NCI-H1092 treated with DMSO at 0.1 percent for 48 hours (cell line): ENCODE measurements around the gene PRC1.
A peak's percentile ranks its signal among the peaks of the same experiment; 100 is the strongest.

Experiments
- DNase-seq: peaks from one replicate; lab custom pipeline; 2025; lab: John Stamatoyannopoulos, UW

Gene PRC1

DNA sequence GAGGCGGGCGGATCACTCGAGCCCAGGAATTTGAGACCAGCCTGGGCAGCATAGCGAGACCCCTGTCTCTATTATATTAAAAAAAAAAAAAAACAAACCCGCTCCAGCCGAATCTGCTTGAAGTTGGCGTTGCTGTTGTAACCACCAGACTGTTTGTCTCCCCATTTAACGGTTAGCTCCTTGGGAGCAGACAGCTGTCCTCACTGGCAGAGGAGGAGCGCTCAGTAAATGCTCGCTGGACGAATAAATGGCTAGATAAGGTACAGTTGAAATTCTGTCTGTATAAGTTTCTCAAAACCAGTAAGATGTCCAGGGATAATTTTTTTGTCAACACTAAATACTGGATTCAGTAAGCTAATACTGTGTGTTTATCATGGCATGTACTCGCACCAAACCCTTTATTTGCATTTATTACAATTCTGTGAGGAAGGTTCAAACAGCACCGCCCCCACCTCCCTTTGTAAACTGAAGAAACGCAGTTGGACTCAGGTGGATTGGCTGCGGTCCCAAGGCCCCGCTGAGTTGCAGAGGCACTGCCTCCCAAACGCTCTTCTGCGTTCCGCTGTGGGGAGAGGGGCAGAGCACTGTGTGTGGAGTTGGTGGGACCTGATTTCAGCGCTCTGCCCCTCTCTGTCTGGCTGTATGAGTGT, 38.6 kb downstream of the PRC1 start:
- peak; percentile 35 for DNase-seq

DNA sequence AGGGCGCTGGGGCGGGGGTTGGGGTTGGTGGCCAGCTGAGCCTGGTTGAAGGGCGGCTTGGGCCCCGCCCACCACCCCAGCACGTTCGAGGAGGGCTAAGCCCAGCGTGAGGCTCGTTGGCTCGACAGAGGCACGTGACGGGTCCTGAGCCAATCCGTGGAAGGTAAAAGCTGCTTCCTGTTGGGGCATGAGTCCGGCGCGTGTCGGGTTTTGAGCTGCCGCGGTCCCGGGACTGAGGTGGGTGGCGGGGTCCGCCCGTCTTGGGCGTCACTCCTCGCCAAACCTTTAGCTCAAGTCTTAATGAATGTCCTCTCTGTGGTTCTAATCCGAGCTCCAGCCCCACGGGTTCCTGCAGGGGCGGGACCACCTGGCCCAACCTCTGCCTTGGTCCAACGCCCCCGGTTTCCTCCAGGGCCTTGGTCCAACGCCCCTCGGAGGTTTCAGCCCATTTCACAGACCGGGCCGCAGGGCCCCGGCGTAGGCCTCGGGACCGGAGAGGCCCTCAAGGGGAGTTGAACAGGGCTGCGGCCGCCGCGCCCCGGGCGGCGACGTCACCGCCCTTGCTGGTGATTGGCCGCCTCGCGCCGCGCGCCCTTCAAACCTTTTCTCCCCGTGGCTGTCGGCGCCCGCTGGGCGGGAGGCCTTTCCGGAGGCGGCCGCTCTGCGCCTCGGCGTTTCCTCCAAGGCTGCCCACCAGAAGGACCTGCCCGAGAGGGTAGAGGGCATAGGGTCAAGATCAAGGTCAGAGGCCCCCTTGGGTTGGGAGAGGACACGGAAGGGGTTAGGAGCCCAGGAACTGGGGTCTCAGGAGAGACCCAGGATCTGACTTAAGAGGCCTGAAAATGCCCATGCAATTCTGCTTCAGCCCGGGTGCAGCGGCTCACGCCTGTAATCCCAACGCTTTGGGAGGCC, 39.4 kb downstream of the PRC1 start, which contains the start of gene RCCD1:
Gene RCCD1 (plus strand): TSS at position 173 of the 912 bp plus-strand sequence. CDS start 1,851 bp downstream, outside the sequence.
- DNase-seq, result peak; percentile 80

DNA sequence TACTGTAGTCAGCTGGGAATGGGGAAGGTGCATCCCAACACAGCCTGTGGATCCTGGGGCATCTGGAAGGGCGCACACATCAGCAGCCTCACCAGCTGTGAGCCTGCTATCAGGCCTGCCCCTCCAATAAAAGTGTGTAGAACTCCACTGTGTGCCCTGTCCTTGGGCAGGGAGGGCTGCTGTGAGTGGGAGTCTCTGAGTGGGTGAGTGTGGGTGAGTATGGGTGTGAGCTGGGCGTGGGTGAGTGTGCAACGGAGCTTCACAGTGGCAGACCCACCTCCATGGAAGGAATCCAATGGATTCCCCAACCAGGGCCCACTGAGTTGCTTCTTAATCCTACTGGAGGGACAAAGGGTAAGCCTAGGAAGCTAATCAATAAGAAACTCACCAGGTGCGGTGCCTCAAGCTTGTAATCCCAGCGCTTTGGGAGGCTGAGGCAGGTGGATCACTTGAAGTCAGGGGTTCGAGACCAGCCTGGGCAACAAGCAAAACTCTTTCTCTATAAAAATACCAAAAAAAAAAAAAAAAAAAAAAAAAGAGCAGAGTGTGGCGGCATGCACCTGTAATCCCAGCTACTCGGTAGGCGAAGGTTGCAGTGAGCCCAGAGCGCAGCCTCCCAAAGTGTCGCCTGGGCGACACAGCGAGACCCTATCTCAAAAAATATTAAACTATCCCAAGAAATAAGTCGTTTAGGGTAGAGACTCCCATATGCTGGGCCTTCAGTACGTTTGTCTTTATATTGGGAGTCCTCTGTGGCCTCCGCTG, 40.2 kb downstream of the PRC1 start:
- no peak for DNase-seq

DNA sequence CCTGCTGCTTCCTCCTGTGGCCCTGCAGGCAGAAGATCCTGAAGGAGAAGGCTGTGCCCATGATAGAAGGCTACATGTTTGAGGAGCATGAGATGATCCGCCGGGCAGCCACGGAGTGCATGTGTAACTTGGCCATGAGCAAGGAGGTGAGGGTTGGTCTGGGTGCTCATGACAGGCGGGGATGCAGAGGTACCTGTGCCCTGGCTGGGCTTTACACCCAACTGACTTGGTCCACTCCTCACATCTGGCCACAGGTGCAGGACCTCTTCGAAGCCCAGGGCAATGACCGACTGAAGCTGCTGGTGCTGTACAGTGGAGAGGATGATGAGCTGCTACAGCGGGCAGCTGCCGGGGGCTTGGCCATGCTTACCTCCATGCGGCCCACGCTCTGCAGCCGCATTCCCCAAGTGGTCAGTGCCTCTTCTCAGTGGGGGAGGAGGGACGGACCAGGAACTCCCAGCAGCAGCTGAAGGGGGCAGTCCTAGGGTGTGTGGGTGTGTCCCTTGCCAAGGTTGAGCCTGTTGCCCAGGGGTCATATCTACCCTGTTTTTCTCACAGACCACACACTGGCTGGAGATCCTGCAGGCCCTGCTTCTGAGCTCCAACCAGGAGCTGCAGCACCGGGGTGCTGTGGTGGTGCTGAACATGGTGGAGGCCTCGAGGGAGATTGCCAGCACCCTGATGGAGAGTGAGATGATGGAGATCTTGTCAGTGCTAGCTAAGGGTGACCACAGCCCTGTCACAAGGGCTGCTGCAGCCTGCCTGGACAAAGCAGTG, 41.2 kb downstream of the PRC1 start:
- no peak for DNase-seq

DNA sequence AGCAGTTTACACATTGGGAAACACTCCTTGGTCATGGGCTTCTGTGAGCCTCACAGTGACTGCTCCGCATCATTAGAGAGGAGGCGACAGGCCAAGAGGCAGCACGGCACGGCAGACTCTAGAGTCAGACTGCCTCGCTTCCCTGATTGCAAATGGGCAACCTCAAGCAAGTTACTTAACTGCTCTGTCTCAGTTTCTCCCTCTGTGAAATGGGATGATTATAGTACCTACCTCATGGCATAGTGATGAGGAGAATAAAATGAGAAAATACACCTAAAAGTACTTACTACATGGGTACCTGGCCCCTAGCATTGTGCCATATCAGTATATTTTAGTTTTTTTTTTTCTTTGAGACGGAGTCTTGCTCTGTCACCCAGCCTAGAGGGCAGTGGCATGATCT, 43.7 kb downstream of the PRC1 start:
- DNase-seq, result no peak

DNA sequence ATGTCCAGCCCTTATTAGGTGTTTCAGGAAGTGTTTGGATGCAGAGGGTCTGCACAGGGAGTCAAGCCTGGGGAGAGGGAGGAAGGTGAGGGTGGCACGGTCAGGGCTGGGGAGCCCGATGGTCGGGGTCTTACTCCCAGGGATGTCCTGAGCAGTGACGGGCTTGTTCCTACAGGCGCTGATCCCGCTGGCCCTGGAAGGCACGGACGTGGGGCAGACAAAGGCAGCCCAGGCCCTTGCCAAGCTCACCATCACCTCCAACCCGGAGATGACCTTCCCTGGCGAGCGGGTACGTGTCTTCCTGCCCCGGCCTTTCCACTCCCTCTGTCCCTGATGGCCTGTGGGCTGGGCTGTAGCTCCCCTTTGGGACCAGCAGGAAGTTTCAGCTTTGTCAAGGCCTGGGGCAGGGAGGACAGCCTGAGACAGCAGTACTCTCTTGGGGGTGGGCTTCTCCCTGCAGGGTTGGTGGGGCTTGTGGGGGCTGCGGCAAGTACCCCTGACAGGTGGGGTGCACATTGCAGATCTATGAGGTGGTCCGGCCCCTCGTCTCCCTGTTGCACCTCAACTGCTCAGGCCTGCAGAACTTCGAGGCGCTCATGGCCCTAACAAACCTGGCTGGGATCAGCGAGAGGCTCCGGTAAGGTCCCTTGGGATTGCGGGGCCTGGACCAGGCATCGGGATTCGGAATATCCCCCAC, 44.2 kb downstream of the PRC1 start:
- no peak for DNase-seq

DNA sequence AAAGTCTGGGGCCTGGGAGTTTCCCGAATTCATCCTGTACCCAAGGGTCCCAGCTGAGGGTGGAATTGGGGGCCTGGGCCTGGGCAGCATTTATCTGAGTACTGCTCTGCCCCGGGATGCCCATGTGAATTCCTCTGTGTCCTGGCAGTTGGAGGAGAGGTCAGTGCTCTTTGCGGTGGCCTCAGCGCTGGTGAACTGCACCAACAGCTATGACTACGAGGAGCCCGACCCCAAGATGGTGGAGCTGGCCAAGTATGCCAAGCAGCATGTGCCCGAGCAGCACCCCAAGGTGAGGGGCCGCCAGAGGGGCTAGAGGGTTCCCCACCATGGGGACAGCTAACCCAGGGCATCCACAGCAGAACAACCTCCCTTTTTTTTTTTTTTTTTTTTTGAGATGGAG, 45.8 kb downstream of the PRC1 start:
- DNase-seq, result no peak

DNA sequence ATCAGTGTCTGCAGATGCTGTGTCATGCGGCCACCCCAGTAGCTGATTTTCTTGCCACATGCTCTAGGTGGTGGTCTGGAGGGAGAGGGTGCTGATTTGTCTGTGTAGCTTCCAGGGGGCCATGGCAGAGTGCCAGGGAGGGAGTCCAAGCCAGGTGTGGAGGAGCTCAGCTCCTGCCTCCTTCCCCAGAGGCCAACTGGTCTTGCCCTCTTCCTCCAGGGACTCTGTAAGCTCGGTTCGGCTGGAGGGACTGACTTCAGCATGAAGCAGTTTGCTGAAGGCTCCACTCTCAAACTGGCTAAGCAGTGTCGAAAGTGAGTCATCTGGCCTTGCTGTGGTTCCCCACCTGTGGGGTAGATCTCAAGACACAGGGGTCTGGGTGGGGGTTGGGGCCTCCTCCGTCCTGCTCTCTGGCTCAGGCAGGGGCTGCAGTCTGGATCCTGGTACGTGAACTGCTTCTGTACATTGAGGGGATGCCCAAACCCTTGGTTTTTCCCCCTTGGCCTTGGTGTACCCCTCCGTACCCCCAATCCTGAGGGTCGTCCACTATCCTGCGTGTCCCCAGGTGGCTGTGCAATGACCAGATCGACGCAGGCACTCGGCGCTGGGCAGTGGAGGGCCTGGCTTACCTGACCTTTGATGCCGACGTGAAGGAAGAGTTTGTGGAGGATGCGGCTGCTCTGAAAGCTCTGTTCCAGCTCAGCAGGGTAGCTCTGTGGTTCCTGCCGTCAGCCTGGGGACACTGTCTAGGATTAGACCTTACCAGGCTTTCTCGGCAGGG, 46.6 kb downstream of the PRC1 start:
- DNase-seq, result no peak

DNA sequence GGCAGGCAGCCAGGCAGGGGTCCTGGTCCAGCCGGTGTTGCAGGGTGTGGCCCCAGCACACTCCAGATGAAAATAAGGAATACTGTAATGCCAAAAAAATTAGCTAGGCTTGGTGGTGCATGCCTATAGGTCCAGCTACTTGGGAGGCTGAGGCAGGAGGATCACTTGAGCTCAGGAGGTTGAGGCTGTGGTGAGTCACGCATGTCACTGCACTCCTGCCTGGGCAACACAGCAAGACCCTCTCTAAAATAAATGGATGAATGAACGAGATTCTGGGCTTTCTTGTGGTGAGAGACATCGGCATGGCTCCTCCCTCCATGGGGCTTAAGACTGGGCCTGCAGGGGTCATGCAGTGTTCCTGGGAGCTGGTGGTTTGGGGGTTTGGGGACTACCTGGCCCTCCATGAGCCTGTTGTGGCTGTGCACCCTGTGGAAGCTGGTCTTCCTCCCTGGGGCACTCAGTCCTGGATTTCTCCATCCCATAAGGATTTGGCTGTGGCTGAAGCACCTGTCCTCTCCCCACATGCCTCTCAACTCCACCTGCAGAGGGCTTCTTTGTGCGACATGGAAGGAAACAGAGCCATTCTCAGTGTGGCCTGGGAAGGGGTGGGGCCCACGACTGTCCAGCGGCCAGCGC, 47.3 kb downstream of the PRC1 start:
- no peak for DNase-seq

DNA sequence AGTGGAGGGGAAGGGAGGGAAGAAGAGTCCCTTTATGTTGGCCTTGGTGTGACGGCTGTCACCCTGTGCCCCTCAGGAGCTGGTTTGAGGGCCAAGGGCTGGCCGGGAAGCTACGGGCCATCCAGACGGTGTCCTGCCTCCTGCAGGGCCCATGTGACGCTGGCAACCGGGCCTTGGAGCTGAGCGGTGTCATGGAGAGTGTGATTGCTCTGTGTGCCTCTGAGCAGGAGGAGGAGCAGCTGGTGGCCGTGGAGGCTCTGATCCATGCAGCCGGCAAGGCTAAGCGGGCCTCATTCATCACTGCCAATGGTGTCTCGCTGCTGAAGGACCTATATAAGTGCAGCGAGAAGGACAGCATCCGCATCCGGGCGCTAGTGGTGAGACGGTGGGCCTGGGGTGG, 47.8 kb downstream of the PRC1 start:
- no peak for DNase-seq

DNA sequence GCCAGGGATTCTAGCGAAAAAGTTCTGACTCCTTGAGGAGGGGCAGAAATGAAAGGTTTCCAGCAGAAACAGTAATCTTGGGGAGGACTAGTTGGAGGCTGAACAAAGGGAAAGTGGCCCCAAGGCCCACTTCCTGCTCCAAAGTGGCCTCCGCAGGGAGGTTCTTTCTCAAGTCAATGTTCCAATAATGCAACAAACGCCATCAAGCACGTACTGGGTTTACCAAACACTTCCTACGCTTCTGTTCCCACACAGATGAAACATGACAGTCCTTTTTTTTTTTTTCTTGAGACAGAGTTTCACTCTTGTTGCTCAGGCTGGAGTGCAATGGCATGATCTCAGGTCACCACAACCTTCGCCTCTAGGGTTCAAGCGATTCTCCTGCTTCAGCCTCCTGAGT, 49.2 kb downstream of the PRC1 start:
- no peak for DNase-seq

DNA sequence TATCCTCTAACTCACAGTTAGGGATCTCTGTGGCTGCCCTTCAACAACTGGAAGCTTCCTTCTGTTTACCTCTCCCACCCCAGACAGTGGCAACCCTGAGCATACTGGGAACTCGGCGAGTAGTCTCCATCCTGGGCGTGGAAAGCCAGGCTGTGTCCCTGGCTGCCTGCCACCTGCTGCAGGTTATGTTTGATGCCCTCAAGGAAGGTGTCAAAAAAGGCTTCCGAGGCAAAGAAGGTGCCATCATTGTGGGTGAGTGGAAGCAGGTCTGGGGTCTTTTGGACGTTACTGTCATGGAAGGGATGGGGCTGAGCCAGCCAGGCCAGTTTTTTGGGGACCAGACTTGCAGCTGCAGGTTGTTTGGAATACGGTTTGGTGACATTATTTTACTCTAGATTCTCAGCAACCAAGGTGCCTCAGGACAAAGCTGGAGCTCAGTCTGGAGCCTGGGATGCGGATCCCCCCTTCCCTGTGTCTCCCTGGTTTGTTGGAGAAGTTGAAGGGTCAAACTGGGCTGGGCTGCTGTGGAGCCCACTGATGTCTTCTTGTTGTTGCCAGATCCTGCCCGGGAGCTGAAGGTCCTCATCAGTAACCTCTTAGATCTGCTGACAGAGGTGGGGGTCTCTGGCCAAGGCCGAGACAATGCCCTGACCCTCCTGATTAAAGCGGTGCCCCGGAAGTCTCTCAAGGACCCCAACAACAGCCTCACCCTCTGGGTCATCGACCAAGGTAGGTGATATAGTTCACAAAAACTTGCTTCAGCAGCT, 51.8 kb downstream of the PRC1 start:
- no peak for DNase-seq

DNA sequence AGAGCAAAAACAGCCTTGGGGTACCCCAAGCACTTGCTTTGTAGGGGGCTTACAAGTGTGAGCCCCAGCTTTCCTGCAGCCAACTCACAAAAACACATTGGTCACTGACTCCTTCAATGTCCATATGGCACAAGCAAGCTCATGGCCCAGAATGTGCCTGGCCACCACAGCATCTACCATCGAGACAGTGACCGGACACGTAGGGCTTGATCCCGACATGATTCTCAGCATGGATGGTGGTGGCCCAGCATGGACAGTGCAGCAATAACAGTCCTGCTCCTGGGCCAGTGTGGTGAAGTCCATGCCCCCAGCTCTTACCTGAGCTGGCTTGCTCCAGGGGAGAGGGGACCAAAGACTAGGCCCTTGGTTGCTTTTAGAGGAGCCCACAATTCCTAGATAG, 53.3 kb downstream of the PRC1 start:
- no peak for DNase-seq

DNA sequence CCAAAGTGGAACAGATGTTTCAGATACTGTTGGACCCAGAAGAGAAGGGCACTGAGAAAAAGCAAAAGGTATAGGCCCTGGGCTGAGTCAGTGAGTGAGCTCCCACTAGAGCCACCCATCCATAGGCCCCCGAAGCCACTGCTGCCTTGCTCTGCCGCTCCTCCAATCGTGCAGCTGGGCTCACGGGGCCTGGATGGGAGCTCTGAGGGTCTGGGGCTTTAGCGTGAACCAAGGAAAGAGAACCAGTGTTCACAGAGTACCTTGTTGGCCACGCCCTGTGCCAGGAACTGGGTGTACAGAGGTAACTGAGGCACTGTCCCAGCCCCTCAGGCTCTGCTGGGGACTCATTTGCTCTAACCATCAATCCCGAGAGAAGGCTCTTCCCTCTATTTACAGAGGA, 54.6 kb downstream of the PRC1 start:
- no peak for DNase-seq

DNA sequence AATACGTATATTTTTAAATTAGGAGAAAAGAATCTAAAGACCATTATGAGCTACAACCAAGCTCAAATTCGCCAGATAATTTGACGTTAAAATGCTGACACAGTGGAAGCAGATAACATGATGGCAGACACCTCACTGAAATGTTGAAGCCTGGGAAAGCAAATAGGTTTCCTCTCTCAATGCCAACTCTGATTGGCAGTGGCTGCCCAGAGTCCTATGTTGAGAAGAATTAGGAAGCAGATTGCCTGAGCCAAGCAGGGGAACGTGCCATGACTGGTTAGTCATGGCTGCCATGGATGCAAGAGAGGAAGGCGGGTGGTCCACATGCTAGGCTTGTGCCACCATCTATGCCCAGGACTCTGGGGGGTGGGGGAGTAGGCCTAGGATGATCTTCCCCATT, 56.1 kb downstream of the PRC1 start:
- no peak for DNase-seq

DNA sequence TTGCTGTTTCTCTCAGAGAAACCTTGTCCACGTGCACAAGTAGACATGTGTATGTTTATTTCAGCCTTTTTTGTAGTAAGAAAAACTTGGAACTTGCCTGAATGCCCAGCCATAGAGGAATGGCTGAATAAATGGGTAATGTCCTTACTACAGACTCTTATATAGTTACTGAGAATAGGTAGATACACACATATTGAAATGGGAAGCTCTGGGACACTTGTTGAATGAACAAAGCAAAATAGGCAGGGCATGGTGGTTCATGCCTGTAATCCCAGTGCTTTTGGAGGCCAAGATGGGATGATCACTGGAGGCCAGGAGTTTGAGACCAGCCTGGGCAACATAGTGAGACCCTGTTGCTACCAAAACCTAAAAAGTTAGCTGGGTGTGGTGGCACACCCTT, 57.5 kb downstream of the PRC1 start:
- DNase-seq, result no peak

DNA sequence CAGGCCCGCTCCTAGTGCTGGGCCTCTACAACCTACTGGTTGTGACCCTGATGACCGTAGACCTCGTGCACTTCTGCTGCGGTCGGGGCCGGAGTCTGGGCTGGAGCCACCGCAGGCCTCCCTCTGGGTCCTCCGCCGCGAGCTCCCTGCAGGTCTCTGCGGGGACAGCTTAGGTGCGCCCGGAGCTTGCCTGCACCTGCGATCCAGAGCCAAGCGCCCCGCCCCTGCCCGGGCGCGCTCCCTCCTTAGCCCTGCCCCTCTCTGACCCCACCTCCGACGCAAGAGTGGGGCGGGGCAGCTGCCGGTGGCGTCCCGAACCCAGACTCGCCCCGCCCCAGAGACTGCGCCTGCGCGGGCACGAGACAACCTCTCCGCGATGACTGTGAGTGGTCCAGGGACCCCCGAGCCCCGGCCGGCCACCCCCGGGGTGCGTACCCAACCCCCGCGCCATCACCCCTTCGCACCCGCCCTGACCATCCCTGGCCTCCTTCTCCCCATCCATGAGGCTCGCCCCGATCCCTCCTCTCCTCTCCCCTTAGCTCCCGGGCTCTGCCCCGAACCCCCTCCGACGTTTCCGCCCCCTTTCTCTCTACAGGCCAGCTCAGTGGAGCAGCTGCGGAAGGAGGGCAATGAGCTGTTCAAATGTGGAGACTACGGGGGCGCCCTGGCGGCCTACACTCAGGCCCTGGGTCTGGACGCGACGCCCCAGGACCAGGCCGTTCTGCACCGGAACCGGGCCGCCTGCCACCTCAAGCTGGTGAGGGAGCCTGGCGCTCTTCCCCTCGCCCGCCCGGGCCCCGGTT, 59.2 kb downstream of the PRC1 start, which contains the start of gene UNC45A:
Gene UNC45A (plus strand): TSS at position 337 of the 803 bp plus-strand sequence. CDS start 40 bp downstream, at position 377.
- peak; percentile 69 for DNase-seq
